ENCODE results near the gene GORAB. TPM values are rescaled to one million over a fixed set of nuclear protein-coding genes. Genes with fewer than 3 reads are reported as not detected.

GORAB gene
- total RNA-seq, 1 donor from 2014 or later: 4.9 TPM

- intact Hi-C loops (cut with DNase I): no loop called here
- no peak overlapping the region for H3K4me3 ChIP-seq
- TF ChIP-seq CTCF (IDR thresholded peaks at IDR 0.05): no peak
- H3K36me3 ChIP-seq: no peaks in the 10 kb centered on the region
- H3K4me1 ChIP-seq: peaks cover 3 to 13% of the 10 kb centered on the region in 2 donors
- H3K27me3 ChIP-seq: no peaks in the 10 kb centered on the region
- no peaks in the 10 kb centered on the region for H3K9me3 ChIP-seq
- DNase-seq (ENCODE audit: low spot score in 2 of 2): no peak
- H3K27ac ChIP-seq: peak overlapping the region in 1 of 2 donors; percentile 53
These were observed 37.0 kb upstream of the GORAB start for GRCh38 chr1:170495006-170495405.

GRCh38 chr1:170498876-170499275 lies 33.1 kb upstream of the GORAB start:
- Histone ChIP-seq H3K4me3 (no peak overlapping the region), H3K27ac (no peak overlapping the region), H3K9me3 (no peaks in the 10 kb centered on the region), H3K4me1 (peaks cover 3 to 13% of the 10 kb centered on the region in 2 donors), H3K27me3 (no peaks in the 10 kb centered on the region), H3K36me3 (no peaks in the 10 kb centered on the region)
- intact Hi-C loops (cut with DNase I): no loop called here
- TF ChIP-seq CTCF (IDR thresholded peaks at IDR 0.05): no peak
- no peak for DNase-seq (ENCODE audit: low spot score in 2 of 2)

- Histone ChIP-seq H3K9me3 (no peaks in the 10 kb centered on the region), H3K27me3 (no peaks in the 10 kb centered on the region), H3K4me1 (no peaks in the 10 kb centered on the region), H3K27ac (no peak overlapping the region), H3K4me3 (no peak overlapping the region), H3K36me3 (no peaks in the 10 kb centered on the region)
- intact Hi-C loops (cut with DNase I): no loop called here
- no peak for DNase-seq (ENCODE audit: low spot score in 2 of 2)
- no peak for TF ChIP-seq CTCF (IDR thresholded peaks at IDR 0.05)
These were observed 28.3 kb upstream of the GORAB start for GRCh38 chr1:170503665-170504064.

GRCh38 chr1:170510163-170510562 lies 21.8 kb upstream of the GORAB start:
- no peak overlapping the region for H3K4me3 ChIP-seq
- H3K36me3 ChIP-seq: no peaks in the 10 kb centered on the region
- H3K4me1 ChIP-seq: no peaks in the 10 kb centered on the region
- no peaks in the 10 kb centered on the region for H3K27me3 ChIP-seq
- H3K27ac ChIP-seq: no peak overlapping the region
- intact Hi-C loops (cut with DNase I): no loop called here
- TF ChIP-seq CTCF (IDR thresholded peaks at IDR 0.05): no peak
- no peak for DNase-seq (ENCODE audit: low spot score in 2 of 2)
- no peaks in the 10 kb centered on the region for H3K9me3 ChIP-seq

- Histone ChIP-seq H3K4me3 (no peak overlapping the region), H3K9me3 (no peaks in the 10 kb centered on the region), H3K27ac (no peak overlapping the region), H3K4me1 (no peaks in the 10 kb centered on the region), H3K27me3 (no peaks in the 10 kb centered on the region), H3K36me3 (no peaks in the 10 kb centered on the region)
- no peak for DNase-seq (ENCODE audit: low spot score in 2 of 2)
- intact Hi-C loops (cut with DNase I): no loop called here
- no peak for TF ChIP-seq CTCF (IDR thresholded peaks at IDR 0.05)
These were observed 20.9 kb upstream of the GORAB start for GRCh38 chr1:170511038-170511437.

GRCh38 chr1:170513138-170513537 lies 18.8 kb upstream of the GORAB start:
- Histone ChIP-seq H3K27ac (no peak overlapping the region), H3K4me3 (no peak overlapping the region), H3K36me3 (no peaks in the 10 kb centered on the region), H3K27me3 (no peaks in the 10 kb centered on the region), H3K4me1 (no peaks in the 10 kb centered on the region), H3K9me3 (no peaks in the 10 kb centered on the region)
- intact Hi-C loops (cut with DNase I): no loop called here
- no peak for DNase-seq (ENCODE audit: low spot score in 2 of 2)
- no peak for TF ChIP-seq CTCF (IDR thresholded peaks at IDR 0.05)
